HEK293 (cell line): Measurements from ENCODE around the gene ALG5.

ENCODE experiments used
- GLI4 ChIP-seq: fragments of 450-650 bp; formaldehyde crosslinking; IDR thresholded peaks from 2 replicates; pipeline ENCODE4 v1.5.1; 2016; ENCODE audit warnings: missing biosample characterization, missing genetic modification characterization
- KLF17 ChIP-seq: fragments of 450-650 bp; formaldehyde crosslinking; IDR thresholded peaks from 2 replicates; pipeline ENCODE4 v1.5.1; 2016; ENCODE audit warnings: missing biosample characterization, missing genetic modification characterization
- KLF8 ChIP-seq: fragments of 450-650 bp; formaldehyde crosslinking; IDR thresholded peaks from 2 replicates; pipeline ENCODE4 v1.5.1; 2016; ENCODE audit warnings: missing biosample characterization, missing genetic modification characterization
- TCF7L2 ChIP-seq: IDR thresholded peaks from 2 replicates; pipeline ENCODE4 v1.6.1; 2011; ENCODE audit warnings: low read depth, mild to moderate bottlenecking, inconsistent platforms, low read length, moderate library complexity, borderline replicate concordance
- ZBTB20 ChIP-seq: fragments of 450-650 bp; formaldehyde crosslinking; IDR thresholded peaks from 2 replicates; pipeline ENCODE4 v1.5.1; 2016; ENCODE audit warnings: missing biosample characterization, missing genetic modification characterization
- ZBTB48 ChIP-seq: fragments of 450-650 bp; formaldehyde crosslinking; IDR thresholded peaks from 2 replicates; pipeline ENCODE4 v1.5.1; 2016; ENCODE audit warnings: missing biosample characterization, missing genetic modification characterization
- ZFHX2 ChIP-seq: fragments of 450-650 bp; formaldehyde crosslinking; conservative IDR thresholded peaks from 2 replicates; pipeline ENCODE4 v1.5.1; 2016; ENCODE audit warnings: missing biosample characterization, missing genetic modification characterization
- ZFP69B ChIP-seq: fragments of 450-650 bp; formaldehyde crosslinking; IDR thresholded peaks from 2 replicates; pipeline ENCODE4 v1.5.1; 2016; ENCODE audit warnings: missing biosample characterization, missing genetic modification characterization
- ZNF157 ChIP-seq: fragments of 450-650 bp; formaldehyde crosslinking; IDR thresholded peaks from 2 replicates; pipeline ENCODE4 v1.5.1; 2016; ENCODE audit warnings: missing biosample characterization, missing genetic modification characterization
- ZNF18 ChIP-seq: fragments of 450-650 bp; formaldehyde crosslinking; IDR thresholded peaks from 2 replicates; pipeline ENCODE4 v1.5.1; 2016; ENCODE audit warnings: missing biosample characterization, missing genetic modification characterization
- ZNF221 ChIP-seq: fragments of 450-650 bp; formaldehyde crosslinking; IDR thresholded peaks from 2 replicates; pipeline ENCODE4 v1.5.1; 2017; ENCODE audit warnings: missing biosample characterization, missing genetic modification characterization, borderline replicate concordance
- ZNF335 ChIP-seq: fragments of 450-650 bp; formaldehyde crosslinking; conservative IDR thresholded peaks from 2 replicates; pipeline ENCODE4 v1.5.1; 2016; ENCODE audit warnings: missing biosample characterization, missing genetic modification characterization
- ZNF341 ChIP-seq: fragments of 450-650 bp; formaldehyde crosslinking; IDR thresholded peaks from 2 replicates; pipeline ENCODE4; 2016; ENCODE audit warnings: low read depth, missing biosample characterization, missing genetic modification characterization
- ZNF398 ChIP-seq: fragments of 450-650 bp; formaldehyde crosslinking; IDR thresholded peaks from 2 replicates; pipeline ENCODE4 v1.5.1; 2017; ENCODE audit warnings: missing biosample characterization, missing genetic modification characterization
- ZNF449 ChIP-seq: fragments of 450-650 bp; formaldehyde crosslinking; IDR thresholded peaks from 2 replicates; pipeline ENCODE4 v1.5.1; 2017; ENCODE audit warnings: missing biosample characterization, mild to moderate bottlenecking, missing genetic modification characterization, moderate library complexity
- ZNF473 ChIP-seq: fragments of 450-650 bp; formaldehyde crosslinking; IDR thresholded peaks from 2 replicates; pipeline ENCODE4 v1.5.1; 2017; ENCODE audit warnings: missing biosample characterization, missing genetic modification characterization
- ZNF513 ChIP-seq: fragments of 450-650 bp; IDR thresholded peaks from 2 replicates; pipeline ENCODE4 v1.5.1; 2018; ENCODE audit warnings: missing biosample characterization, missing genetic modification characterization
- ZNF555 ChIP-seq: fragments of 450-650 bp; formaldehyde crosslinking; conservative IDR thresholded peaks from 2 replicates; pipeline ENCODE4 v1.5.1; 2017; ENCODE audit warnings: missing biosample characterization, mild to moderate bottlenecking, missing genetic modification characterization, inconsistent platforms
- ZNF624 ChIP-seq: fragments of 450-650 bp; formaldehyde crosslinking; IDR thresholded peaks from 2 replicates; pipeline ENCODE4 v1.5.1; 2017; ENCODE audit warnings: missing biosample characterization, missing genetic modification characterization
- ZNF629 ChIP-seq: fragments of 450-650 bp; formaldehyde crosslinking; IDR thresholded peaks from 2 replicates; pipeline ENCODE4 v1.5.1; 2017; ENCODE audit warnings: missing biosample characterization, missing genetic modification characterization
- ZNF701 ChIP-seq: fragments of 450-650 bp; formaldehyde crosslinking; IDR thresholded peaks from 2 replicates; pipeline ENCODE4 v1.5.1; 2016; ENCODE audit warnings: missing biosample characterization, missing genetic modification characterization
- TF ChIP-seq, protein P1 (sequence below): fragments of 450-650 bp; formaldehyde crosslinking; IDR thresholded peaks from 2 replicates; pipeline ENCODE4 v1.5.1; 2016; ENCODE audit warnings: missing biosample characterization, missing genetic modification characterization
- TF ChIP-seq, protein P2 (sequence below): fragments of 450-650 bp; formaldehyde crosslinking; IDR thresholded peaks from 2 replicates; pipeline ENCODE4 v1.5.1; 2016; ENCODE audit warnings: missing biosample characterization, missing genetic modification characterization, borderline replicate concordance
- TF ChIP-seq, protein P3 (sequence below): fragments of 450-650 bp; formaldehyde crosslinking; IDR thresholded peaks from 2 replicates; pipeline ENCODE4 v1.5.1; 2016; ENCODE audit warnings: missing biosample characterization, missing genetic modification characterization, low read depth

The ALG5 gene

GRCh38 chr13:36919171-36919832 lies 79.8 kb downstream of the ALG5 start (continued):
- TF ChIP-seq, protein P1, sequence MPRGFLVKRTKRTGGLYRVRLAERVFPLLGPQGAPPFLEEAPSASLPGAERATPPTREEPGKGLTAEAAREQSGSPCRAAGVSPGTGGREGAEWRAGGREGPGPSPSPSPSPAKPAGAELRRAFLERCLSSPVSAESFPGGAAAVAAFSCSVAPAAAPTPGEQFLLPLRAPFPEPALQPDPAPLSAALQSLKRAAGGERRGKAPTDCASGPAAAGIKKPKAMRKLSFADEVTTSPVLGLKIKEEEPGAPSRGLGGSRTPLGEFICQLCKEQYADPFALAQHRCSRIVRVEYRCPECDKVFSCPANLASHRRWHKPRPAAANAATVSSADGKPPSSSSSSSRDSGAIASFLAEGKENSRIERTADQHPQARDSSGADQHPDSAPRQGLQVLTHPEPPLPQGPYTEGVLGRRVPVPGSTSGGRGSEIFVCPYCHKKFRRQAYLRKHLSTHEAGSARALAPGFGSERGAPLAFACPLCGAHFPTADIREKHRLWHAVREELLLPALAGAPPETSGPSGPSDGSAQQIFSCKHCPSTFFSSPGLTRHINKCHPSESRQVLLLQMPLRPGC (tag by site-specific recombination): no peak
- TF ChIP-seq ZNF341 (tag by site-specific recombination): 0 out of 2 replicates have a peak, but pooled peaks have one; percentile 27
- TF ChIP-seq, protein P2, sequence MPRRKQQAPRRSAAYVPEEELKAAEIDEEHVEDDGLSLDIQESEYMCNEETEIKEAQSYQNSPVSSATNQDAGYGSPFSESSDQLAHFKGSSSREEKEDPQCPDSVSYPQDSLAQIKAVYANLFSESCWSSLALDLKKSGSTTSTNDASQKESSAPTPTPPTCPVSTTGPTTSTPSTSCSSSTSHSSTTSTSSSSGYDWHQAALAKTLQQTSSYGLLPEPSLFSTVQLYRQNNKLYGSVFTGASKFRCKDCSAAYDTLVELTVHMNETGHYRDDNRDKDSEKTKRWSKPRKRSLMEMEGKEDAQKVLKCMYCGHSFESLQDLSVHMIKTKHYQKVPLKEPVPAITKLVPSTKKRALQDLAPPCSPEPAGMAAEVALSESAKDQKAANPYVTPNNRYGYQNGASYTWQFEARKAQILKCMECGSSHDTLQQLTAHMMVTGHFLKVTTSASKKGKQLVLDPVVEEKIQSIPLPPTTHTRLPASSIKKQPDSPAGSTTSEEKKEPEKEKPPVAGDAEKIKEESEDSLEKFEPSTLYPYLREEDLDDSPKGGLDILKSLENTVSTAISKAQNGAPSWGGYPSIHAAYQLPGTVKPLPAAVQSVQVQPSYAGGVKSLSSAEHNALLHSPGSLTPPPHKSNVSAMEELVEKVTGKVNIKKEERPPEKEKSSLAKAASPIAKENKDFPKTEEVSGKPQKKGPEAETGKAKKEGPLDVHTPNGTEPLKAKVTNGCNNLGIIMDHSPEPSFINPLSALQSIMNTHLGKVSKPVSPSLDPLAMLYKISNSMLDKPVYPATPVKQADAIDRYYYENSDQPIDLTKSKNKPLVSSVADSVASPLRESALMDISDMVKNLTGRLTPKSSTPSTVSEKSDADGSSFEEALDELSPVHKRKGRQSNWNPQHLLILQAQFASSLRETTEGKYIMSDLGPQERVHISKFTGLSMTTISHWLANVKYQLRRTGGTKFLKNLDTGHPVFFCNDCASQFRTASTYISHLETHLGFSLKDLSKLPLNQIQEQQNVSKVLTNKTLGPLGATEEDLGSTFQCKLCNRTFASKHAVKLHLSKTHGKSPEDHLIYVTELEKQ (tag by site-specific recombination): no peak
- no peak for TF ChIP-seq ZNF629 (tag by site-specific recombination)
- TF ChIP-seq ZNF449: no peak
- TF ChIP-seq KLF17 (tag by site-specific recombination): no peak
- TF ChIP-seq ZNF221 (tag by site-specific recombination): no peak
- TF ChIP-seq, protein P3, sequence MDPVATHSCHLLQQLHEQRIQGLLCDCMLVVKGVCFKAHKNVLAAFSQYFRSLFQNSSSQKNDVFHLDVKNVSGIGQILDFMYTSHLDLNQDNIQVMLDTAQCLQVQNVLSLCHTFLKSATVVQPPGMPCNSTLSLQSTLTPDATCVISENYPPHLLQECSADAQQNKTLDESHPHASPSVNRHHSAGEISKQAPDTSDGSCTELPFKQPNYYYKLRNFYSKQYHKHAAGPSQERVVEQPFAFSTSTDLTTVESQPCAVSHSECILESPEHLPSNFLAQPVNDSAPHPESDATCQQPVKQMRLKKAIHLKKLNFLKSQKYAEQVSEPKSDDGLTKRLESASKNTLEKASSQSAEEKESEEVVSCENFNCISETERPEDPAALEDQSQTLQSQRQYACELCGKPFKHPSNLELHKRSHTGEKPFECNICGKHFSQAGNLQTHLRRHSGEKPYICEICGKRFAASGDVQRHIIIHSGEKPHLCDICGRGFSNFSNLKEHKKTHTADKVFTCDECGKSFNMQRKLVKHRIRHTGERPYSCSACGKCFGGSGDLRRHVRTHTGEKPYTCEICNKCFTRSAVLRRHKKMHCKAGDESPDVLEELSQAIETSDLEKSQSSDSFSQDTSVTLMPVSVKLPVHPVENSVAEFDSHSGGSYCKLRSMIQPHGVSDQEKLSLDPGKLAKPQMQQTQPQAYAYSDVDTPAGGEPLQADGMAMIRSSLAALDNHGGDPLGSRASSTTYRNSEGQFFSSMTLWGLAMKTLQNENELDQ: no peak
- no peak for TF ChIP-seq ZNF18 (tag by site-specific recombination)
- TF ChIP-seq ZNF555 (tag by site-specific recombination): no peak
- TF ChIP-seq TCF7L2: no peak
- TF ChIP-seq ZNF624 (tag by site-specific recombination): no peak
- TF ChIP-seq GLI4 (tag by site-specific recombination): no peak
- no peak for TF ChIP-seq ZNF513 (tag by site-specific recombination)
- TF ChIP-seq ZNF398 (tag by site-specific recombination): no peak
- no peak for TF ChIP-seq ZNF701
- TF ChIP-seq ZBTB48 (tag by site-specific recombination): no peak
- no peak for TF ChIP-seq KLF8
- TF ChIP-seq ZFHX2 (tag by site-specific recombination): peak; percentile 69
- TF ChIP-seq ZNF473 (tag by site-specific recombination): no peak
- no peak for TF ChIP-seq ZFP69B (tag by site-specific recombination)
- peak; percentile 81 for TF ChIP-seq ZNF335
- TF ChIP-seq ZBTB20: peak; percentile 64; the same call in 1 of the 2 replicates
- TF ChIP-seq ZNF157 (tag by site-specific recombination): no peak
